Ishikawa (cell line): Measurements from ENCODE around the gene KCNQ1.

Experiments used
- CEBPB ChIP-seq: IDR thresholded peaks from 2 replicates; pipeline ENCODE4 v1.6.1; 2012
- CREB1 ChIP-seq: IDR thresholded peaks from 2 replicates; pipeline ENCODE4 v1.6.1; 2012; ENCODE audit warnings: low read depth
- EGR1 ChIP-seq: IDR thresholded peaks from 2 replicates; pipeline ENCODE4 v1.6.1; 2012
- EP300 ChIP-seq: IDR thresholded peaks from 2 replicates; pipeline ENCODE4 v1.6.1; 2012; ENCODE audit warnings: borderline replicate concordance
- FOXM1 ChIP-seq: IDR thresholded peaks from 2 replicates; pipeline ENCODE4 v1.6.1; 2012; ENCODE audit warnings: low read depth, borderline replicate concordance
- NFIC ChIP-seq: IDR thresholded peaks from 2 replicates; pipeline ENCODE4 v1.6.1; 2012
- RAD21 ChIP-seq: IDR thresholded peaks from 2 replicates; pipeline ENCODE4 v1.6.1; 2012; ENCODE audit warnings: low read depth
- TAF1 ChIP-seq: IDR thresholded peaks from 2 replicates; pipeline ENCODE4 v1.6.1; 2012; ENCODE audit warnings: low read depth, mild to moderate bottlenecking
- TCF12 ChIP-seq: IDR thresholded peaks from 2 replicates; pipeline ENCODE4 v1.6.1; 2012; ENCODE audit warnings: low read depth
- TEAD4 ChIP-seq: IDR thresholded peaks from 2 replicates; pipeline ENCODE4 v1.6.1; 2012
- YY1 ChIP-seq: IDR thresholded peaks from 2 replicates; pipeline ENCODE4 v1.6.1; 2012; ENCODE audit warnings: low read depth
- ZBTB7A ChIP-seq: IDR thresholded peaks from 2 replicates; pipeline ENCODE4 v1.6.1; 2012; ENCODE audit warnings: low read depth
- TF ChIP-seq, protein P1 (sequence below): IDR thresholded peaks from 2 replicates; pipeline ENCODE4 v1.6.1; 2012
- TF ChIP-seq, protein P2 (sequence below): IDR thresholded peaks from 2 replicates; pipeline ENCODE4 v1.6.1; 2012
- TF ChIP-seq, protein P3 (sequence below): IDR thresholded peaks from 2 replicates; pipeline ENCODE4 v1.6.1; 2012; ENCODE audit warnings: low read depth, mild to moderate bottlenecking

KCNQ1 gene

GRCh38 chr11:2641623-2642022, 196.8 kb downstream of the KCNQ1 start:
- TF ChIP-seq, protein P1, sequence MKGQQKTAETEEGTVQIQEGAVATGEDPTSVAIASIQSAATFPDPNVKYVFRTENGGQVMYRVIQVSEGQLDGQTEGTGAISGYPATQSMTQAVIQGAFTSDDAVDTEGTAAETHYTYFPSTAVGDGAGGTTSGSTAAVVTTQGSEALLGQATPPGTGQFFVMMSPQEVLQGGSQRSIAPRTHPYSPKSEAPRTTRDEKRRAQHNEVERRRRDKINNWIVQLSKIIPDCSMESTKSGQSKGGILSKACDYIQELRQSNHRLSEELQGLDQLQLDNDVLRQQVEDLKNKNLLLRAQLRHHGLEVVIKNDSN, result no peak
- TF ChIP-seq FOXM1, result no peak
- TF ChIP-seq TEAD4, result no peak

GRCh38 chr11:2643746-2644145, 198.9 kb downstream of the KCNQ1 start:
- TF ChIP-seq TAF1, result no peak
- TF ChIP-seq YY1, result no peak
- no peak for TF ChIP-seq EGR1
- no peak for TF ChIP-seq RAD21
- TF ChIP-seq, protein P2, sequence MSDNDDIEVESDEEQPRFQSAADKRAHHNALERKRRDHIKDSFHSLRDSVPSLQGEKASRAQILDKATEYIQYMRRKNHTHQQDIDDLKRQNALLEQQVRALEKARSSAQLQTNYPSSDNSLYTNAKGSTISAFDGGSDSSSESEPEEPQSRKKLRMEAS, result no peak
- no peak for TF ChIP-seq TEAD4
- TF ChIP-seq, protein P3, sequence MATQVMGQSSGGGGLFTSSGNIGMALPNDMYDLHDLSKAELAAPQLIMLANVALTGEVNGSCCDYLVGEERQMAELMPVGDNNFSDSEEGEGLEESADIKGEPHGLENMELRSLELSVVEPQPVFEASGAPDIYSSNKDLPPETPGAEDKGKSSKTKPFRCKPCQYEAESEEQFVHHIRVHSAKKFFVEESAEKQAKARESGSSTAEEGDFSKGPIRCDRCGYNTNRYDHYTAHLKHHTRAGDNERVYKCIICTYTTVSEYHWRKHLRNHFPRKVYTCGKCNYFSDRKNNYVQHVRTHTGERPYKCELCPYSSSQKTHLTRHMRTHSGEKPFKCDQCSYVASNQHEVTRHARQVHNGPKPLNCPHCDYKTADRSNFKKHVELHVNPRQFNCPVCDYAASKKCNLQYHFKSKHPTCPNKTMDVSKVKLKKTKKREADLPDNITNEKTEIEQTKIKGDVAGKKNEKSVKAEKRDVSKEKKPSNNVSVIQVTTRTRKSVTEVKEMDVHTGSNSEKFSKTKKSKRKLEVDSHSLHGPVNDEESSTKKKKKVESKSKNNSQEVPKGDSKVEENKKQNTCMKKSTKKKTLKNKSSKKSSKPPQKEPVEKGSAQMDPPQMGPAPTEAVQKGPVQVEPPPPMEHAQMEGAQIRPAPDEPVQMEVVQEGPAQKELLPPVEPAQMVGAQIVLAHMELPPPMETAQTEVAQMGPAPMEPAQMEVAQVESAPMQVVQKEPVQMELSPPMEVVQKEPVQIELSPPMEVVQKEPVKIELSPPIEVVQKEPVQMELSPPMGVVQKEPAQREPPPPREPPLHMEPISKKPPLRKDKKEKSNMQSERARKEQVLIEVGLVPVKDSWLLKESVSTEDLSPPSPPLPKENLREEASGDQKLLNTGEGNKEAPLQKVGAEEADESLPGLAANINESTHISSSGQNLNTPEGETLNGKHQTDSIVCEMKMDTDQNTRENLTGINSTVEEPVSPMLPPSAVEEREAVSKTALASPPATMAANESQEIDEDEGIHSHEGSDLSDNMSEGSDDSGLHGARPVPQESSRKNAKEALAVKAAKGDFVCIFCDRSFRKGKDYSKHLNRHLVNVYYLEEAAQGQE, result no peak
- no peak for TF ChIP-seq TCF12
- TF ChIP-seq CREB1, result no peak
- TF ChIP-seq CEBPB, result no peak
- TF ChIP-seq EP300, result no peak
- TF ChIP-seq NFIC, result no peak
- TF ChIP-seq, protein P1, result no peak
- no peak for TF ChIP-seq FOXM1
- no peak for TF ChIP-seq ZBTB7A

GRCh38 chr11:2644844-2645778, 200.3 kb downstream of the KCNQ1 start:
- TF ChIP-seq NFIC, result no peak
- no peak for TF ChIP-seq TCF12
- no peak for TF ChIP-seq FOXM1
- TF ChIP-seq, protein P3, result no peak
- TF ChIP-seq RAD21, result no peak
- TF ChIP-seq, protein P1, result no peak
- TF ChIP-seq CEBPB, result no peak
- no peak for TF ChIP-seq YY1
- TF ChIP-seq EGR1, result no peak
- TF ChIP-seq TEAD4, result no peak
- TF ChIP-seq ZBTB7A, result no peak
- no peak for TF ChIP-seq EP300
- TF ChIP-seq CREB1, result no peak
- TF ChIP-seq TAF1, result no peak
- TF ChIP-seq, protein P2, result no peak

DNA sequence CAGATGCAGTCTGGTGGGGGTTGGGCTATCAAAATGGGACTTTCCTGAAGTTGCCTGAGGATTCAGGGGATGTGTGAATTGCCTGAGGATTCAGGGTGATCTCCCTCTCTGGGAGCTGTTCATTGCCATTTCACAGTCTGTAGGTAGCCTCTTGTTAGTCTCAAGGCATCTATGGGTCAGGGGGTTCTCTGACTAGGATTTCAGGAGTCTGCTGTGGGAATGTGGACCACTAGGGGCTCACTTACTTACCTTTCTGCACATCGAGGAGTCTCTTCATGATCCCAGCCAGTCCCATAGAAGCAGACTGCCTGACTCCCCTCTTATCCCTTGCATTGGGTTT, 200.9 kb downstream of the KCNQ1 start:
- TF ChIP-seq, protein P3, result no peak
- TF ChIP-seq TAF1 (no peak), CREB1 (no peak), YY1 (no peak), ZBTB7A (no peak), EGR1 (no peak)
- TF ChIP-seq, protein P1, result no peak
- TF ChIP-seq, protein P2, result no peak
